GM23248 (cell line): Measurements from ENCODE around the gene OR2D2.

Source experiments
- EZH2 ChIP-seq: fragments of 200-600 bp; sonication (generic); IDR thresholded peaks from 2 replicates; pipeline ENCODE4 v1.6.1; 2018; ENCODE audit warnings: antibody characterized with exemption, mild to moderate bottlenecking; ENCODE audit not compliant: insufficient read depth, poor library complexity, severe bottlenecking
- EZH2phosphoT487 ChIP-seq: fragments of 200-600 bp; sonication (generic); IDR thresholded peaks from 2 replicates; pipeline ENCODE4 v1.6.1; 2018; ENCODE audit warnings: antibody characterized with exemption, moderate library complexity, mild to moderate bottlenecking, low read depth; ENCODE audit not compliant: insufficient read depth

- TF ChIP-seq EZH2, result no peak
- TF ChIP-seq EZH2phosphoT487, result no peak
These were observed 38.9 kb upstream of the OR2D2 start for GRCh38 chr11:6931146-6931713.
